DMS 273 (cell line): ENCODE data around the gene CCNB2.
"Not testable (repeated sequence)": the region's sequence is repeated elsewhere in the genome, so short reads cannot be mapped to it uniquely, and the experiment has no call there.

Experiments
- DNase-seq: peaks from one replicate; lab custom pipeline; 2025; ENCODE audit not compliant: unreplicated experiment; lab: John Stamatoyannopoulos, UW

Gene CCNB2

DNA sequence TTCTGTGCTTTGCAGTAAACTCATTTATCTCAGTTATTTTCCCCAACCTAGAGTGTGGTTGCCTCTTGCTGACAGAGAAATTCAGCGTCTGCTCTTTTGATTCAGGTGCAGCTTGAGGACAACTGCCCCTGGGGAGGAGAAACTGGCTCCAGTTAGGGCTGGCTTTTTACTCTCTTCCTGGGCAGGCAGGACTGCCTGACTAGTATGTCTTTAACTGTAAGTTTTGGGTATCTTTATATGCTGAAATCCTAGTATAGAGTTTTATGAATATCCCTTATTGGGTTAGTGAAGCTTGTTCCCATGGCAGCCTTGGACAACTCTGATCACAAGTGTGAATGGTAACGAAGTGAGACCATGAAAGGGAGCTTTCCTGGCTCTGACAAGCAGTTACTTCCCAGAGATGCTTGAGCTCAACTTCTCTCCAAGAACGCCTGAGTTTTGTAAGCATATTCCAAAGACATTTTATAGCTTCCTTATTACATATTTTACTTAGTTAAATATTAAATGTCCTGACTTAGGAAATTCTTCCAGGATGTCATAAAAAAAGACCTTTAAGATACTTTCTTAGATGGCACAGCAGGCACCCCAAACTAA, 27.1 kb downstream of the CCNB2 start:
- no peak for DNase-seq

DNA sequence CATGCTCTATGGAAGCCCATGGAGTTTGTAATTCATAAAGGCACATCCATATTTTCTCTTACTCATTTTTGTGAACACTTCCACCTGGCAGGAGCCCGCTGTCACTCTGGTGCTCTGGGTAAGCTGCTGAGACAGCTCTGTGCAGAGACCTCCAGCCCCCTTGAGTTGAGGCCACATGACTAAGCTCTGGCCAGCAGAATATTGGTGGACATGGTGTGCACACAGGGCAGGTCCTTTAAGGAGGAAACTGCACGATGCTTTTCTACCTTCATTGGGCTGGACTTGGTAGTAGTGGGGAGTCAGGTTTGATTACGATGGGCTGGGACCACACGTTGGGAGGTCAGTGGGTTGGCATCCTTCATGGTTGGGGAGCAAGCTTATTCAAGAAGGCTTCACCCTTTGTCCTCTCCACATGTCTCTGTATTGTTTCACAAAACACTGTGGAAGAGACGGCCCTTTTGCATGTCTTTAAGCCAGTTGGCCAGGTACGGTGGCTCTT, 29.0 kb downstream of the CCNB2 start:
- DNase-seq = no peak

DNA sequence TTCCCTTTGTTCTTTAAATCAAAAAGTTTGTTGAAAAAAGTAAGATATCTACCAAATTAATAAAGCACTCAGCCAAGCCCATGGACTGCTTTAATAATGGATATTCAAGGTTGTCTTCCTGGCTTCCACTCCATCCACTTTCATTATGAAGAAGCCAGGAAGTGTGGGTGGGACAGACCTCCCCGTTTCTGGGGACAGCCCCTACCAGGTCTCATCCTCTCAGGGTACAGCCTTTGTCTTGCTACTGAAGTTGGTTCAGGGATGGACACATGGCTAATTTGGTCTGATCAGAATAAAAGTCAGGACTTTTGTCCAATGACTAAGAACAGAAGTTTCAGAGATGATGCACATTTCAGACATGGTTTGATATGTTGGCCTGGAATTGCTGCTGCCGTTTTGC, 32.6 kb downstream of the CCNB2 start:
- no peak for DNase-seq

DNA sequence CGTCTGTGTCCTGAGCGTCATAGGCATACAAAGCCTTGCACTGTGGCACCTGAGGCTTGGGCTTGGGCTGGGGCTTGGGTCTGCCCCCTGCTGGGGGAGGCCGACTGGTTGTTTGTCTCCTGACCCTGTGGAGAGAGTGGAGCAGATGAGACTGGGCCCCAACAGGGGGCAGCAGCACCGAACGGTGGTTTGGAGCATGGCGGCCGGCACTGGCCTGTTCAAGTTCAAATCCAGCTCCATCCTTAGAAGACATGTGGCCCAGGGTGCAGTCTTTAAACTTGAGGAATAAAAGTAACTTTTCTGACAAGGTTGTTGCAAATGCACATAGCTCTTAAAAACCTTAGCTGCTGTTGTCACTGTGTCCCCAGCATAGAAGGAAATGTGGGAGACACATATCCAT, 33.3 kb downstream of the CCNB2 start:
- DNase-seq = peak; percentile 74

DNA sequence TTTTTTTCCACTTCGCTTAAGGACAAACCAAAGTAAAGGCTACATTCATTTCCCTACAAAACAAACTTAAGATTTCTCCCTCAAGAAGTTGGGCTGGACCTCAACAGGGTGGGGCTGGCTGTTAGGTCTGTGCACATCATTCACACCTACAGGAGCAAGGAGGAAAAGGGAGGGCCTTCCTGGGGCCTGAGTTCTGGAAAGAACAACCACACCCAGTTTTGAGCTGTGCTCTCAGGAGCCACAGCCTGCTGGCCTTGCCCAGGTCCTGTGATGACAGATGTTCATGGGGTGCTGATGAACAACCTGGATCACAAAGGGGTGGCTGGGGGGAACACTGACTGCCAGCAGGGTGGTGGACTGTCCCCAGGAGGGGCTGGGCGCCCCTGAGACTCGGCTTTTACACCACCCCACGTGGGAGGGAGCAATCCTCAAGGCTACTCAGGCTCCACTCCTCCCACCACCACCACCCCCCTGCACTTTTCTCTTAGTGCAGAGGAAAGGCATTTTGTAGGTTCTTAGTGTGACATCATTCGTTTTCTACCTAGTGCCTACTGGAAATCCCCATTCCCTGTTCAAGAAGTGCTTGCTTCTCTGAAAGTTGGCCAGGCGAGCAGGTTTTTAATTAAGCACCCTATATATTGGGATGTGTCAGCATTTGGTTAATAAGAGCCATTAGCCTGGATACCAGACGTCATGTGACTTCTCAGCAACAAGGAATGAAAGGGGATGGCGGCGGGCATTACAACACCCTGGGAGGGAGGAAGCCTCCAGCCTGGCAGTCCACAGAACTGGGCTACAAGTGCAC, 35.7 kb downstream of the CCNB2 start:
- DNase-seq = no peak

DNA sequence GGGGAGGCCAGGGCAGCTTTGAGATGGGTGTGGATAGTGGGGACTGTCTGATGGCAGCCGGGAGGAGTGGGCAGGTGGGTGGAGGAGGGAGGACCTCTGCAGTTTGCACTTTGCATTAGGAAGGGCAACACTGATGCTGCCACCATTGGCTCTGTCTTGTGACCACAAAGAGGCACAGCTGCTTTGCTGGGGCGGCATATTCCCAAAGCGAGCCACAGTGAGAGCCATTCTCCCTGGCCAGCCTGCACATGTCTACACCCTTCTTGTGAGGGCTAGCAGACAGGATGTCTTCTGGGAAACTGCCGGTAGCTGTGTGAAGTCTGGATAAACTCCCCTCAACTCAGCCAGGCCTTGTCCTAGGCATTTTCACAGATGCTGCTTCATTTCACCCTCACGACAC, 38.3 kb downstream of the CCNB2 start:
- no peak for DNase-seq

DNA sequence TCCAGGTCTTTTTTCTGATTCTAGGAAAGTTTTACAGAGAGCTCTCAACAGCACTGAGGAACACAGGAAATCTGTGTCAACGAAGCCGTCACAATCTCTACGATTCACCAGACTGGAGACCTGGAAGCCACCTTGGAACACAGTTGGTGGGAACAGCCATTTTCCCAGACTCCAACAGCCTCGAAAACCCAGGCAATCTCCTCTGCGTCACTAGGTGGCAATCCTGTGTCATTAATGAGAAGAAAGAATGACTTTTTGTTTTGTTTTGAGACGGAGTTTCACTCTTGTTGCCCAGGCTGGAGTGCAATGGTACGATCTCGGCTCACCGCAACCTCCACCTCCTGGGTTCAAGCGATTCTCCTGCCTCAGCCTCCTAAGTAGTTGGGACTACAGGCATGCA, 39.6 kb downstream of the CCNB2 start:
- DNase-seq = peak; percentile 21

DNA sequence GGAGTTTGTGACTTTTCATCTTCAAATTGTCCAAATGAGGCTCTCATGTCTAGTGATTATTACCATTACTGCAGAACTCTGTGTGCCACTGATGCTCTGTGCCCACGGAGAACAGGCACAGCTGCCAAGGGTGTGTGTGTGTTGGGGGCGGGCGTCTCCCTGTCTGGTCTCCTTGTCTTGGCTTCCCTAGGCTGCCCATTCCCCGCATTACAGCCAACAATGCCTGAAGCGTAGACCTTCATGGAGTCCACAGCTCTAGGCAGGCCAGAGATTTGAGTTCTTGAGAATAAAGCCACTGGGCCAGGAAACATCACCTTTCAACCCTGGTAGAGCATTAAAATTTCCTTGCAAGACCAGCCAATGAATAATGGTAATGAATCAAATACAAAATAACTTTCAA, 42.7 kb downstream of the CCNB2 start:
- DNase-seq = no peak

DNA sequence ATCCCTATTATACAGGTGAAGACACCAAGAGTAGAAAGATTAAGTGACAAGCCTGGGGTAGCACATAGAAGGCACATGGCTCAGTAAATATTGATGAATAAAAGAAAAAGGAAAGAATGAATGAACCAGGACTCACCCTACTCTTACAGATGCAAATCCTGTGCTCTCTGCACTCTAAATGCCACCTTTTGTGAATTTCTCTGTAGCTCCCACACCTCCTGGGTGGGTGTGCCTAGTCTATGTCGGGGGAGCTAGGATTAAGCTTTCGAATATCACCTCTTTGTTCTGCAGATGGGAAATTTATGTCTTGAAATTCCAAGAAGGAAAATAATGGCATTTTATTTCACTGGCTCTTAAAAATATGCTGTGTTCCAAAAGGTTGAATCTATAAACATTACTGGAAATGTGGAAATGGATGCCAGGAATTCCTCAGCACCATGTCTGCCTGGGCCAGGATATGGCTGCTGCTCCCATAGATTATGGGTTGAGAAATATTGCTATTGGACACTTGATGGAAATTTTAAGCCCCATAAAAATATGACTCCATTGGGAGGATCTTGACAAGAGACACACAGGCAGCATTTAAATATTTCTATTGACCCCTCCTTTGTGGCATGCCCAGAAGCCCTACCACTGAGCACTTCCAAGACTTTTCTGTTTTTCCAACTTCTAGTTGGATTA, 43.3 kb downstream of the CCNB2 start:
- no peak for DNase-seq

DNA sequence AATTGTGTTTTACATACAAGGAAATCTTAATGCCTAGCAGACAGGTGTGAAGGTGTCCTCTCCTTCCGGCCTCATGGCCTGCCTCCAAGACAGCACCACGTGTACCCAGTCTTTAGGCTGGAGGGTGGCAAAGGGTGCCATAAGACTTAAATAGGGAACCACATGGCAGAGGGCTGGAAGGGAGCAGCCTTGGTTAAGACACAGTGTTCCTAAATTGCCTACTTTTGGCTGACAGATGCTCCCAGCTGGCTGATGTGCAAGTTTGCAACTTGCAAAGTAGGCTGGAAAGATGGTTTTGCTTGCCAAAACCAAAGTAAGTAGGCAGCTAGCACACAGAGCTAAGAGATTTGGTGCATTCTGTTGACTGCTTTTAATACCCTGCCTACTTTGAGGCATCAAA, 45.2 kb downstream of the CCNB2 start:
- no peak for DNase-seq

DNA sequence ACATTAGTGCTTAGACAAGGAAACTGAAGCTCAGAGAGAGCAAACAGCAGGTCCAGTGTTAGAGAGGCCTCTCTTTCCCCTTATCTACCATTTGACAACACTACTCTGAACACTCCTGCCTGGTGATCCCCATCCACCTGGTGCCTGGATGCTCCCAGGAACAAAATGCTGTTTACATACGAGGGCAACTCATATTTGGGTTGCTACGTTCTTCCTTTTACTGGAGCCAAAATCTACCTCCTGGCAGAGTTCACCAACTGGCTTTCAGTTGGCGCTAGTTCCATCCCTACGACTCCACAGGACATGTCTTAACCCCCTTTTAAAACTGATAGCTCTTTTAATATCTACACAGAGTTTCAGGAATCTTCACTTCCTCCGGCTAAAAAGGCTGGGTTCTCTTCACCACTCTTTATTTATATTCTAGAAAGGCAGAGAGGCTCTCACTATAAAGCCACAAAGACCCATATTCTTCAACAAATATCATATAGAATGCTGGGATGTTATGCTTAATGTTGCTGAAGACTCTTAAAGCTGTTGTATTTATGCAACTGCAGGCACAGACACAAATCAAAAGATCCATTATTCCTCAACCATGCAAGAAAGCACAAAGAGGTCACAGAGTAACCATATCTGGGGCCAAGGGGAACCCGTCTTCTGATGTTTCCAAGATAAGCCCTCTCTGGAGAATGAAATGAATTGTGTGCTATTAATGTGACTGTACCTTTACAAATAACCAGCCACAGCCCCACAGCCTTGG, 47.9 kb downstream of the CCNB2 start:
- DNase-seq = no peak

DNA sequence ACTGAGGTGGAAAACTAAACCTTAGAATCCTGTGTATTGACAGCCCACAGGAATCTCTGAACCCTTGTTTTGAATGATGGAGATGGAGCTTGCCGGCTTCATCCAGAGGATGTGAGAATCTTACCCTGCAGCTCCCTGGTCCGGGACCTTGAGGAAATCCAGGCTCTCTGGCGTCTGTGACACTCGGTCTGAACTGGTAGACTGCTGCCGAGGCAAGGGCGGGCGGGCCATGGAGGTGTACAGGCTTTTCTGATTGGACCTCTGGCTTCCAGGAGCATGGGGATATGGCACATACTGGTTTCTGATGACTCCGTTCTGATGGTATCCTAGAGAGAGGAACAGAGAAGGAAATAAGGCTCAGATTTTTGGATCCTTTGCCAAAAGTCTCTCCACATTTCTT, 48.5 kb downstream of the CCNB2 start:
- DNase-seq = no peak

DNA sequence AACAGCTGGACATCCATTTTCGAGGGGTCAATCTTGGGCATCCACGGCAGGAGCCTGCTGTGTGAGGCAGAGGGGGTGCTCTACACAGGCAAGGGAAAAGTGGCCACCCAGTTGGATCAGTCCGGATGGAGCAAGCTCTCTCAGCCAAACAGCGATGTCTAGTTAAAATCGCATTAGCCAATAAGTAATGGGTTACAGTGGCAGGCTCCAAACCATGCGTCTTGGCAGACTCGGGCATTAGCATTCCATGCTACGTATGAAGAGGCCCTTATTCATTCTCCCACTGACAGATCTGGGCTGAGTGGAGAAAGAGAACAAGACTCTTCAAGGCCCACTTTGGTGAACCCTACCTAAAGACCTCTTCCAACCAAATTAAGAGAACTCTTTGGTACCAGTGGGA, 49.3 kb downstream of the CCNB2 start:
- no peak for DNase-seq

DNA sequence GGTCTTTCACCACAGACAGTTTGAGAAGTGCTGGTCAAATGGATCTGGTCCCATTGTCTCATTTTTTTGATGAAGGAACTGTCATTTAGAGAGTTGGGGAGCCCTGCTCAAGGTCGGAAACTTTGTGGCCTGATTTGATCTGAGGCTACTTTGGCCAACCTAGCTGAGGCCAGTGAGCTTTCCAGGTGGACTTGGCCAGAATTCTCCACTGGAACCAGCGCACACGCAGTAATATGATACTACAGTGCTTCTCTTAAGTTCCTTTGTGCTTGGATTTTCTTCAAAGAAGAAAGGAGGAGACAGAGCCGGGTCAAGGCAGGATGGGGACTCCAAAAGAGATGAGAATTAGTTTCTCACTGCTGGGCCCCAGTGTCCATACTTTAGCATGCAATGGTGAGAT, 50.5 kb downstream of the CCNB2 start:
- DNase-seq = no peak

DNA sequence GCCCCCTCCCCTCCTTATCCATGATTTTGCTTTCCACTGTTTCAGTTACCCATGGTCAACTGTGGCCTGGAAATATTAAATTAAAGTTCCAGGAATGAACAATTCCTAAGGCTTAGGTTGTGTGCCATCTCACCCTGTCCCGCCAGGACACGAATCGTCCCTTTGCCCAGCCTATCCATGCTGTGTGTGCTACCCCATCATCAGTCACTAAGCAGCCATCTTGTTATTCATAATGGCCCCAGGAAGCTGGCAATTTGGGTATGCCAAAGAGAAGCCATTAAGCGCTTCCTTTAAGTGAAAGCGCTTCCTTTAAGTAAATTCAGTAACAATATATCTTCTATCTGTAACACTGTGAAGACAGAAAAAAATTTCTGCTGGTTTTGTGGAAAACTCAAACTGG, 52.5 kb downstream of the CCNB2 start:
- no peak for DNase-seq

DNA sequence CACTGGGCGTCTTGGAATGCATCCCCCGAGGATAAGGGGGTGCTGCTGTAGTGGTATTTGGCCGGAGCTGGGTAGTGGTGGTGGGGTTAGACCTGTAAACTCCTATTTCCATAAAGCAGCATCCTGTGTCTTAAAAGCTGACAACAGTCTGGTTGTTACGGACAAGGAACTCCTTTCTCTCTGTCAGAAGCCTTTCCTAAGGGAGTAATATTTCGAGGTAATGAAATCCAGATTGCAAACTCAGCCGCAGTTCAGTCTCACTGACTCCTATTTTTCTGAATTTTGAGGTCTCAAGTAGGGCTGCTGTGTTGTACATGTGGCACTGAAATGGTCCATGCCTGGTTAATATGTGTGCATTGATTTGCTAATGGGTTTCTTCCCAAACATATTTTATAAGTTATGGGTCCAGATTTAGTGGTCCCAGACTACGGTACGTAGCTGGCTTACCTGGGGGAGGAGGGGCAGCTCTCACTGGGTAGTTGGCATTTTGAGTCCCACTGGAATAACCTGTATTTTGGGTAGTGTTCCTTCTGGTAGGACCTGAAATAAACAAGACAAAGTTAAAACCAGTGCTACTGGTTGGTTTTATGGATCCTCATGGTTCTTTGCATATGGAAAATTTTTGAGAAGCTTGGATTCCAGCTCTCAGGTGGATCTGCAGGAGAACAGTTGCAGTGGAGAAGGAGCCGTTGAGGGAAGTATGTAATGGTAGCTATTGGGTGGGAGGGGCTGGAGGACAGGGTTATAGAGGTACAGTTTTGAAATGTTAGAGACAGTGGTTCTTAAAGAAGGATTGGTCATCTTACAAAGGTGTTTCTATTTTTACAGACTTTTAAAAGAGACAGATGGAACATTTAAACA, 53.1 kb downstream of the CCNB2 start:
- no peak for DNase-seq

DNA sequence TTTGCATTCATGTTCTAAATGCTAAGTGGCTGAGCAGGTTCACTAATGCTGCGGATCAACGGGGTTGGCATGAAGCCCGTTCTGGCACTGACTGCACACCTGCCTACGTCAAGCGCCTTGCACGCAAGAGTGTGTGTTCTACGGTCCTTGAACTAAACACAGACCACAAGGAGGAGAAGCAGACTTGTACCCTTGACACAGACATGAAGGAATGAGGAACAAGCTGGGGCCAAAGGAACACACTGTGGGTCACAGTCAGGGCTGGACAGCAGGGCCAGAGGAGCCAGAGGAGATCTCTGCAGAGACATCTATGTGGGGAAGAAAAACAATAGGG, 53.7 kb downstream of the CCNB2 start:
- no peak for DNase-seq

DNA sequence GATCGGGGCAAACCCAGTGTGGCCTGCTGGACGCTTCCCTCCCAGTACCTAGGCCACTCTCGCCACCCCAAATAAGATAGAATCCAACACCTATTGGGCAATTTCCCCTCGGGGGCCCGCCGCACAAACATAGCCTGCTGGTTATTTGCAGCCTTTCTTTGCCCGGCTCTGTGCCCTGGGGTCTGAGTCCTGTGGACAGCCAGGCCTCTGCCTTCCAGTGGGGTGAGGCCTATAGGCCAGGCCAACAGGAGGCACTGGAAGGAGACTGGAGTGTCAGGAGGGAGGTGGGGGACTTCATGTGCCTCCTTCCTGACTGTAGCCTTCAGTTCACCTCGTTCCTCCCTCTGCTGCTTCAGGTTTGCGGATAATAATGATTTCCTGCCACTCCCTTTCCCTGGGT, 54.3 kb downstream of the CCNB2 start:
- DNase-seq = no peak

DNA sequence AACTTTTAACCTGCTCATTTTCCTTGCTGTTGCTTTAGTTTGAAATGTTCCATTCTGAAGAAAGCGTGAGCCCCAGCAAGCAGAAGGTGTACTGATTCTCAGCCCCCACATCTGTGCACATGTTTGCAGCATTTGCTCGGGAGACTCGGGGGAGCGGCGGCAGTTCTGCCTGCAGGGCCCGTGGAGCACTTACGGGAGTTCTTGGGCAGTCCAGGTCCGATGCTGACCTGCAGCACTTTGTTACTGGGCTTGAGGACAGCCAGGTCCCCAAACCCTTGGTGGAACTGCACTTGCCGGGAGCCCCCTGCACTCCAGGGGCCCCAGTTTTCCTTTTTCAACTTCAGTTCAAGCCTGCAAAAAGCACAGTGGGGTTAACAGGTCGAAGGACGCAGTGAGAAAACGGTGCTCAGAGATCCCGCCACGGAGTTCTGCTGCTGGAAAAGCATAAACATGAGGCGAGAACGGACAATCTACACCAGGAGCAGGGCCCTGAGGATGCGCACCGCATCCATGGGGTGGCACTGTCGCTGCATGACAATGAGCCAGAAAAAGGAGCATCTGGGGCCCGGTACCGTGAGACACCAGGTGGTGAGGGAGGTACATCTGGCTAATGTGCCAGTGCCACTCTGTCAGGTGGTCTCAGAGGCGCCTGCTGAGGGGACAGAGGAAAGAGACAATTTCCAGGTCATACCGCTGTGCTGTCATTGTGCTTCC, 56.1 kb downstream of the CCNB2 start:
- peak; percentile 37 for DNase-seq

DNA sequence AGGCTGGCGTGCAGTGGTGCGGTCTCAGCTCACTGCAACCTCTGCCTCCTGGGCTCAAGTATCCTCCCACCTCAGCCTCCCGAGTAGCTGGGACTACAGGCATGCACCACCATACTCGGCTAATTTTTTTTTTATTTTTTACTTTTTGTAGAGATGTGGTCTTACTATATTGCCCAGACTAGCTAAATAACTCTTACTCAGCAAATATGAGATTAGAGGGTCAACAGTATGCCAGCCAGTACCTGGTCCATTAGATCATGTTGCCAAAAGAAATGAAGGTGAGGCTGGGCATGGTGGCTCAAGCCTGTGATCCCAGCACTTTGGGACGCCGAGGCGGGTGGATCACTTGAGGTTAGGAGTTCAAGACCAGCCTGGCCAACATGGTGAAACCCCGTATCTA, 57.1 kb downstream of the CCNB2 start:
- DNase-seq = not testable (repeated sequence)
